OCI-LY1 (cell line): ENCODE data around the gene CD300LG.

ENCODE experiments used
- H2AFZ ChIP-seq: fragments of 200-600 bp; sonication (generic), shearing (Covaris generic); 2 replicates; pipeline ENCODE4 v1.6.0; 2014; ENCODE audit warnings: antibody characterized with exemption, mild to moderate bottlenecking, low read length
- H3F3A ChIP-seq: fragments of 200-600 bp; sonication (generic), shearing (Covaris generic); 2 replicates; pipeline ENCODE4 v1.6.0; 2014; ENCODE audit warnings: mild to moderate bottlenecking, antibody characterized with exemption, low read length, moderate library complexity; ENCODE audit not compliant: insufficient read depth
- H3K27ac ChIP-seq: fragments of 200-600 bp; sonication (generic); 2 replicates; pipeline ENCODE4 v1.5.1; 2014; ENCODE audit warnings: low read length, mixed run types, mild to moderate bottlenecking, low read depth; ENCODE audit not compliant: poor library complexity, severe bottlenecking
- H3K27me3 ChIP-seq: fragments of 200-600 bp; sonication (generic); 2 replicates; pipeline ENCODE4 v1.6.0; 2014; ENCODE audit warnings: antibody characterized with exemption, mild to moderate bottlenecking, low read length, moderate library complexity; ENCODE audit not compliant: insufficient read depth
- H3K36me3 ChIP-seq: fragments of 200-600 bp; sonication (generic); 2 replicates; pipeline ENCODE4 v1.6.1; 2014; ENCODE audit warnings: mild to moderate bottlenecking, antibody characterized with exemption, low read length, moderate library complexity, mixed read lengths; ENCODE audit not compliant: insufficient read depth
- H3K4me1 ChIP-seq: fragments of 200-600 bp; sonication (generic); 2 replicates; pipeline ENCODE4 v1.5.1; 2014; ENCODE audit warnings: mild to moderate bottlenecking, low read length, moderate library complexity; ENCODE audit not compliant: insufficient read depth, severe bottlenecking
- H3K4me2 ChIP-seq: fragments of 200-600 bp; sonication (generic), shearing (Covaris generic); 2 replicates; pipeline ENCODE4 v1.6.1; 2014; ENCODE audit warnings: low read length
- H3K4me3 ChIP-seq: fragments of 200-600 bp; sonication (generic); 2 replicates; pipeline ENCODE4 v1.5.1; 2014; ENCODE audit warnings: low read length, low read depth, mild to moderate bottlenecking, mixed read lengths; ENCODE audit not compliant: poor library complexity, severe bottlenecking
- H3K79me2 ChIP-seq: fragments of 200-600 bp; shearing (Covaris generic); 2 replicates; pipeline ENCODE4 v1.6.1; 2016; ENCODE audit warnings: mixed run types, low read length, mixed read lengths; ENCODE audit not compliant: insufficient read depth
- H3K9ac ChIP-seq: fragments of 200-600 bp; sonication (generic), shearing (Covaris generic); 2 replicates; pipeline ENCODE4 v1.6.1; 2014; ENCODE audit warnings: mild to moderate bottlenecking, low read length, mixed read lengths
- H3K9me2 ChIP-seq: fragments of 200-600 bp; sonication (generic), shearing (Covaris generic); 2 replicates; pipeline ENCODE4 v1.6.1; 2014; ENCODE audit warnings: low read depth, mild to moderate bottlenecking, low read length, mixed read lengths
- H3K9me3 ChIP-seq: fragments of 200-600 bp; shearing (Covaris generic); 2 replicates; pipeline ENCODE4 v1.6.1; 2014; ENCODE audit warnings: low read length, mixed read lengths
- H4K20me1 ChIP-seq: fragments of 200-600 bp; sonication (generic), shearing (Covaris generic); 2 replicates; pipeline ENCODE4 v1.6.0; 2016; ENCODE audit warnings: mild to moderate bottlenecking, low read length; ENCODE audit not compliant: insufficient read depth
- EZH2 ChIP-seq: fragments of 200-600 bp; sonication (generic), shearing (Covaris generic); IDR thresholded peaks from 2 replicates; pipeline ENCODE4 v1.8.0; 2017; ENCODE audit warnings: borderline replicate concordance, mixed run types, mild to moderate bottlenecking, antibody characterized with exemption, low read length, moderate library complexity, mixed read lengths
- TF ChIP-seq, protein P1 (sequence below): fragments of 200-600 bp; sonication (generic), shearing (Covaris generic); IDR thresholded peaks from 2 replicates; pipeline ENCODE4 v1.5.1; 2017; ENCODE audit warnings: mild to moderate bottlenecking, antibody characterized with exemption, low read length, moderate library complexity, mixed read lengths

CD300LG gene

GRCh38 chr17:43901861-43902589 is 55.0 kb downstream of the CD300LG start:
- Histone ChIP-seq H3K27ac (no peak overlapping the region), H3K4me3 (no peak overlapping the region), H3K4me2 (no peak overlapping the region), H3F3A (no peaks in the 10 kb centered on the region), H2AFZ (no peak overlapping the region), H4K20me1 (no peaks in the 10 kb centered on the region), H3K9me2 (no peaks in the 10 kb centered on the region), H3K4me1 (peaks cover 7% of the 10 kb centered on the region), H3K9me3 (no peaks in the 10 kb centered on the region), H3K36me3 (no peaks in the 10 kb centered on the region), H3K79me2 (no peaks in the 10 kb centered on the region), H3K27me3 (peaks cover under 1% of the 10 kb centered on the region), H3K9ac (no peak overlapping the region)
- TF ChIP-seq, protein P1, sequence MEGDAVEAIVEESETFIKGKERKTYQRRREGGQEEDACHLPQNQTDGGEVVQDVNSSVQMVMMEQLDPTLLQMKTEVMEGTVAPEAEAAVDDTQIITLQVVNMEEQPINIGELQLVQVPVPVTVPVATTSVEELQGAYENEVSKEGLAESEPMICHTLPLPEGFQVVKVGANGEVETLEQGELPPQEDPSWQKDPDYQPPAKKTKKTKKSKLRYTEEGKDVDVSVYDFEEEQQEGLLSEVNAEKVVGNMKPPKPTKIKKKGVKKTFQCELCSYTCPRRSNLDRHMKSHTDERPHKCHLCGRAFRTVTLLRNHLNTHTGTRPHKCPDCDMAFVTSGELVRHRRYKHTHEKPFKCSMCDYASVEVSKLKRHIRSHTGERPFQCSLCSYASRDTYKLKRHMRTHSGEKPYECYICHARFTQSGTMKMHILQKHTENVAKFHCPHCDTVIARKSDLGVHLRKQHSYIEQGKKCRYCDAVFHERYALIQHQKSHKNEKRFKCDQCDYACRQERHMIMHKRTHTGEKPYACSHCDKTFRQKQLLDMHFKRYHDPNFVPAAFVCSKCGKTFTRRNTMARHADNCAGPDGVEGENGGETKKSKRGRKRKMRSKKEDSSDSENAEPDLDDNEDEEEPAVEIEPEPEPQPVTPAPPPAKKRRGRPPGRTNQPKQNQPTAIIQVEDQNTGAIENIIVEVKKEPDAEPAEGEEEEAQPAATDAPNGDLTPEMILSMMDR, result no peak
- TF ChIP-seq EZH2, result no peak

DNA sequence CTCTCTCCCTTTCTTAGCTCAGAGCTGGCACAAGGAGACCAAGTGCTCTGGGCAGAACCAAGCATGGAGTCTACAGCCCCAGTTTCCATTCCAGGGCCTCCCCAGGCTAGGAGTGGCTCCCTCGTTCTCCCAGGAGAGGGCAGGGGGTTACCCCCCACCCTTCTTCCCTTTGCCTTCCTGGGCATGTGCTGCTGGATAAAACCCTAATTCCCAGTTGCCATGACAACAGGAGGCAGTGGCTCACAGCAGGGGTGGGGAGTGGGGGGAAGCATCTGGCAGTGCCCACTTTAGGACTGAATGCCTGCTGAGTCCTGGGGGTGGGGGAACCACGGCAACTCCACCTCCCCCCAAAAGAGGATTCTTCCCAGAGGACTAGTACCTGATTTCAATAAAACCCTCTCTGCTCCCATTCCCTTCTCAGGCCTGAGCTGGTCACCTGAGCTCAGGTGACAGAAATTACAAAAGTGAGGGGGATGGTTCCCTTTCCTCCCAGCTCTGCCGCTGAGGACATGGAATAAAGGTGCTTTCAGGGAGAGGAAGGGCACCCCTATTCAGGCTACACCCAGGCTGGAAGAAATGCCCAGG is 58.5 kb downstream of the CD300LG start:
- Histone ChIP-seq H3K27me3 (peaks cover 6% of the 10 kb centered on the region), H3K9ac (no peak overlapping the region), H3K4me1 (peaks cover 13% of the 10 kb centered on the region), H4K20me1 (no peaks in the 10 kb centered on the region), H2AFZ (no peak overlapping the region), H3K4me3 (no peak overlapping the region), H3K9me3 (no peaks in the 10 kb centered on the region), H3F3A (no peaks in the 10 kb centered on the region), H3K36me3 (no peaks in the 10 kb centered on the region), H3K4me2 (no peak overlapping the region), H3K9me2 (no peaks in the 10 kb centered on the region), H3K79me2 (no peaks in the 10 kb centered on the region), H3K27ac (no peak overlapping the region)
- TF ChIP-seq, protein P1, result no peak
- no peak for TF ChIP-seq EZH2

- H3K4me2 ChIP-seq, result no peak overlapping the region
Measured at GRCh38 chr17:43905985-43906852, 59.2 kb downstream of the CD300LG start.

More at GRCh38 chr17:43905985-43906852, 59.2 kb downstream of the CD300LG start:
- H3F3A ChIP-seq, result no peaks in the 10 kb centered on the region
- no peak overlapping the region for H3K4me3 ChIP-seq
- peaks cover 6% of the 10 kb centered on the region for H3K27me3 ChIP-seq
- H3K9me2 ChIP-seq, result no peaks in the 10 kb centered on the region
- no peaks in the 10 kb centered on the region for H3K36me3 ChIP-seq
- peaks cover 8% of the 10 kb centered on the region for H3K4me1 ChIP-seq
- no peak for TF ChIP-seq EZH2
- TF ChIP-seq, protein P1, result no peak
- H3K27ac ChIP-seq, result no peak overlapping the region
- H3K9me3 ChIP-seq, result no peaks in the 10 kb centered on the region
- no peak overlapping the region for H3K9ac ChIP-seq
- H3K79me2 ChIP-seq, result no peaks in the 10 kb centered on the region
- no peaks in the 10 kb centered on the region for H4K20me1 ChIP-seq
- H2AFZ ChIP-seq, result no peak overlapping the region
